Cardiac muscle cell (in vitro differentiated cells and primary cell): Measurements from ENCODE around the gene PTPRM. TPM values are rescaled to one million over a fixed set of nuclear protein-coding genes. Genes with fewer than 3 reads are reported as not detected.

ENCODE experiments used
- DNase-seq, 2 donors: peaks; one replicate each; pipeline versions ENCODE4 v3.0.0 to v3.0.0-alpha.2; 2010 to 2017; ENCODE audit warnings: low read depth in 1 of 2, low spot score in 1 of 2
- H3K27ac ChIP-seq: fragments of 200-600 bp; sonication (generic); 2 replicates; pipeline ENCODE4 v1.5.1; 2016
- H3K27me3 ChIP-seq: fragments of 200-600 bp; sonication (generic); 2 replicates; pipeline ENCODE4 v1.6.0; 2016; ENCODE audit warnings: control low read depth
- H3K36me3 ChIP-seq: fragments of 200-600 bp; sonication (generic); 2 replicates; pipeline ENCODE4 v1.5.1; 2016; ENCODE audit warnings: control low read depth
- H3K4me1 ChIP-seq: fragments of 200-600 bp; sonication (generic); 2 replicates; pipeline ENCODE4 v1.8.1; 2017; ENCODE audit warnings: low read depth, mild to moderate bottlenecking, mixed run types
- H3K4me3 ChIP-seq: fragments of 200-600 bp; sonication (generic); 2 replicates; pipeline ENCODE4 v1.5.1; 2016; ENCODE audit warnings: mild to moderate bottlenecking
- H3K9me3 ChIP-seq: fragments of 200-600 bp; sonication (generic); 2 replicates; pipeline ENCODE4 v1.5.1; 2017; ENCODE audit warnings: low read depth, mild to moderate bottlenecking, control low read depth
- CTCF ChIP-seq: IDR thresholded peaks from 2 replicates; pipeline ENCODE4 v1.5.1; 2012; ENCODE audit warnings: low read depth, mild to moderate bottlenecking, low read length
- polyA plus RNA-seq: library from polyadenylated mRNA; unstranded; fragments of >200 nt; fragmentation: Nextera tagmentation; extraction: Ambion mirVana; gene quantifications from 2 replicates; pipeline ENCODE4 v1.2.1, GENCODE V29; 2016
- total RNA-seq: library from RNA; depleted of rRNA; stranded (reverse); fragments of >200 nt; gene quantifications from 2 replicates; pipeline ENCODE4 v1.2.3, GENCODE V29; 2016

PTPRM gene
- total and polyA plus RNA-seq, 2 experiments from 2014 or later = 26.5 to 48.8 TPM

DNA sequence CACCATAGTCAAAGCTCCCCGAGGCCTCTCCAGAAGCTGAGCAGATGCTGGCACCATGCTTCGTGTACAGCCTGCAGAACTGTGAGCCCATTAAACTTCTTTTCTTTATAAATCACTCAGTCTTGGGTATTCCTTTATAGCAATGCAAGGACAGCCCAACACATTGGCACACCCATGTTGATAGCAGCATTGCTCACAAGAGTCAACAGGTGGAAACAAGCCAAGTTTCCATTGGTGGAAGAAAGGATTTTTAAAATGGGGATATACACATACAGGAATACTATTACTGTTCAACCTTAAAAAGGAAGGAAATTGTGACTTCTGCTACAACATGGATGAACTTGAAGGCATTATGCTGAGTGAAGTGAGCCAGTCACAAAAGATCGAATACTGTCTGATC lies 855.3 kb downstream of the PTPRM start:
- Histone ChIP-seq H3K36me3 (no peaks in the 10 kb centered on the region), H3K4me3 (no peak overlapping the region), H3K4me1 (no peaks in the 10 kb centered on the region), H3K27me3 (no peaks in the 10 kb centered on the region), H3K27ac (no peak overlapping the region), H3K9me3 (no peaks in the 10 kb centered on the region)
- no peak for DNase-seq
- TF ChIP-seq CTCF = no peak

DNA sequence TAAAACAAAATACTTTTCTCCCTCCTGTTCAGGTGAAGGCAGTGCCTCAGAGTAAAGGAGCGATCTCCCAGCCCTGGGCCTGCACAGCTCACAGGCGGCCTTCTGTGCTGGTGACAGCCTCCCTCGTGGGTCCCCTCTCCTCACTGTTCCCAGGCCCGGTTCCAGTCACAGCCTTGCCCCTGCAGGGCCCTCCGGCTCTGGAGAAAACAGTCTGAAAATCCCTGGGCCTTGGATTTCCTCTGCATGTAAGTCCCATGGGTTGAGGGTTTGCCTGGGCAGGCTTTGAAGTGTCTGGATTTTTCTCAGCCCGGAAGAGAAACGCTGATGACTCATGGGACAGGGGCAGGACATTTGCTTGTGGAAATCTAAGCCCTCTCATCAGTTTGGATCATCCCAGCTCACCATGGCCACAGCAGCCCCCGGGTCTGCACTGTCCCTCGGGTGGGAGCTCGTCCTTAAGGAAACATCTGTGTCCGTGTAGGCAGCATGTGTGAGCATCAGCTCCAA lies 856.0 kb downstream of the PTPRM start:
- H3K4me1 ChIP-seq = no peaks in the 10 kb centered on the region
- no peaks in the 10 kb centered on the region for H3K27me3 ChIP-seq
- no peaks in the 10 kb centered on the region for H3K9me3 ChIP-seq
- H3K36me3 ChIP-seq = no peaks in the 10 kb centered on the region
- no peak overlapping the region for H3K27ac ChIP-seq
- DNase-seq = peak in 1 of 2 donors; percentile 69
- H3K4me3 ChIP-seq = no peak overlapping the region
- no peak for TF ChIP-seq CTCF

DNA sequence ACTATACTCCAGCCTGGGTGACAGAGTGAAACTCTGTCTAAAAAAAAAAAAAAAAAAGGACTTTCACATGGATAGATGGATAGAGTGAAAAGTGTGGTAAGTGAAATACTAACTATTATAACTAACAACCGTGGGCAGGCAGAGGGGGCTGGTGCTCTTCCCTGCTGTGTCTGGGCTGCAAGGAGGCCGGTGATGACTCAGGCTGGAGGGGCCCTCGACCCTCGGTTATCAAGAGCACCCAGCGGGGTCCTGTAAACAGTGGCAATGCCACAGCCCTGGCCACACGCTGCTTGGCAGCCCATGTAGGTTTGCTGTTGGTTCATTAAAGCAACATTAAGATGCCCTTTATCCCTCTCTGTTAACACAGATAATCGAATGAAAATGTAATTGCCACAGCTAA lies 857.4 kb downstream of the PTPRM start:
- H3K27me3 ChIP-seq = no peaks in the 10 kb centered on the region
- DNase-seq = no peak
- H3K9me3 ChIP-seq = no peaks in the 10 kb centered on the region
- no peaks in the 10 kb centered on the region for H3K4me1 ChIP-seq
- H3K36me3 ChIP-seq = no peaks in the 10 kb centered on the region
- no peak for TF ChIP-seq CTCF
- H3K27ac ChIP-seq = no peak overlapping the region
- no peak overlapping the region for H3K4me3 ChIP-seq

DNA sequence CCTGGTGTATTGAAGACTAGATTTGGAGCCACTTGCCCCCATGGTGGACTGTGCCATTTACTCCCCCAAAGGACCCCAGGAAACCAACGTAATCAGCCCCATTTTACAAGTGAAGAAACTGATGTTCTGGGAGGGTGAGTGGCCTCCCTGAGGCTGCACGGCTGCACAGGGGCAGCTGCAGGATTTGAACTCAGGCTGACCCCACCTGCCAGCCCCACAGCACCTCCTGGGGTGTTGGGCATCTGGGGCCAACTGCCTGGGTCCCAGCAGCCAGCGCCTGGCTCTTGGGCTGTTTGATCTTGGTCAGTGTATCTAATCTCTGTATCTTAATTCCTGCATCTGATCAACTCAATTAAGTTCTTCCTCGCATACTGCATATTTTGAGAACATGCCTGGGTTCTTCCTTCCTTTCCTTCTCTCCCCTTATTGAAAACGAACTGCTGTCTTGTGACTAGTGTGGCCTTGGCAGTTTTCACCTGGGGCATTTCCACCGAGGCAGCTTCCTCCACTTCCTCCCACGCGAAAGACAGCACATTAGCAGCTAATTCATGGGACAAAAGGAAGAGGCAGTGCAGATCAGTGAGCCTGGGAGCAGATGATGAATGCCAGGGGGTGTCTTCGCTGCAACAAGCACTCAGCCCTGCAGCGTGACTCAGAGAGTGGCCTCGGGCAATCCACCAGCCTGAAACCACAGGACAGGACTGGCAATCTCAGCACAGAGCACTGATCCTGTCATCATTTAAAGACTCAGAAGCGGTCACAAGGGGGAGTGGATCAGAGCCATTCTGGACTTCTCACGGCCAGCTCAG lies 858.0 kb downstream of the PTPRM start:
- Histone ChIP-seq H3K4me3 (no peak overlapping the region), H3K4me1 (no peaks in the 10 kb centered on the region), H3K9me3 (no peaks in the 10 kb centered on the region), H3K27ac (no peak overlapping the region), H3K36me3 (no peaks in the 10 kb centered on the region), H3K27me3 (no peaks in the 10 kb centered on the region)
- no peak for TF ChIP-seq CTCF
- peak in 1 of 2 donors; percentile 57 for DNase-seq

- Histone ChIP-seq H3K4me3 (no peak overlapping the region), H3K4me1 (no peaks in the 10 kb centered on the region), H3K27ac (no peak overlapping the region), H3K36me3 (no peaks in the 10 kb centered on the region), H3K9me3 (no peaks in the 10 kb centered on the region), H3K27me3 (no peaks in the 10 kb centered on the region)
- peak in 1 of 2 donors; percentile 10 for DNase-seq
- TF ChIP-seq CTCF = peak; percentile 32
Measured at GRCh38 chr18:8426401-8426800, 859.3 kb downstream of the PTPRM start.
